ENCODE results near the gene FANCC. TPM values are rescaled to one million over a fixed set of nuclear protein-coding genes. Genes with fewer than 3 reads are reported as not detected.

The FANCC gene
- total and polyA plus RNA-seq, 2 of the 13 experiments (the other 11 are each of a cell fraction or from before 2014, with no cell fraction given), result 7.4 to 8.6 TPM

DNA sequence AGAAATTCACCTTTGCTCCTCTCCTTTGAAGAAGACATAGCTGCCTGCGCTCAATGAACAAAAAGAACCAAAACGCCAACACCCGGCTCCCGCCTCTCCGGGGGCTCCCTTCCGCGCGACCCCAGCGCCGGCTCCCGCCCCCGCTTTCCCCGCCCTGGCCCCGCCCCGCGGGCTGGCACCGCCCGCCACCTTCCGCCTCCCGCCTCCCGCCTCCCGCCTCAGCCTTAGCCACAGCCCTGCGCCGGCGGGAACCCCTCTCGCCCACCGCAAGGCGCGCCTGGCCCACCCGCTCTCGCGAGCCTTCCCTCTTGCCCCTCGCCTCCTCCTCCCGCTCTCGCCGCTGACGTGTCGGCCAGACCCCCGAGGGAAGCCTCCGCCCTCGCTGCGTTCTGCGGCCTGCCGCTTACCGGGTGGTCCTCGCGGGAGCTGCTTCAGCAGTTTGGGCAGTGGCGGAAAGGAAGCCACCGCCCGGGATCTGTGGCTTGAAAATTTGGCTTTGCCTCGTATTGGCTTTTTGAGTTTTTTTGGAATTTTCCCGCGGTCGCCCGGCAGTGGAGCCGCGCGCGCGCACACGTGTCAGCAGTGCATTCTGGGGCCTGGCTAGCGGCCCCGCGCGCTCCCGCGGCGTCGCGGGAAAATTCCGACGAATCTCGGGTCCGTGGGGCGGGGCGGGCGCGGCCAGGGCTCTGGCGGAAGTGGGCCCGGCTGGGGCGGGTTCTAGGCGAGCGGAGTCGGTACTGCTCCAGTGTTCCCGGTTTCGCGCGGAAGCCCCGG is at the start of gene FANCC (continued):
- no peak for TF ChIP-seq SOX6 (IDR thresholded peaks at IDR 0.05)
- peak; percentile 41 for TF ChIP-seq SOX6 (CRISPR knock-in tag; IDR thresholded peaks at IDR 0.05)
- TF ChIP-seq BRCA1 (CRISPR knock-in tag; IDR thresholded peaks at IDR 0.05), result 0 out of 2 replicates have a peak, but pooled peaks have one; percentile 62
- no peak for TF ChIP-seq E2F2 (CRISPR knock-in tag; IDR thresholded peaks at IDR 0.05; ENCODE audit: borderline replicate concordance)
- no peak for TF ChIP-seq ZKSCAN1 (IDR thresholded peaks at IDR 0.05; ENCODE audit: low read length)
- peak; percentile 43; the same call in 1 of the 2 replicates for TF ChIP-seq CBX5 (CRISPR knock-in tag; IDR thresholded peaks at IDR 0.05; ENCODE audit: borderline replicate concordance)
- no peak for TF ChIP-seq ZNF567 (CRISPR knock-in tag; IDR thresholded peaks at IDR 0.05; ENCODE audit: borderline replicate concordance)
- TF ChIP-seq MTA1 (CRISPR knock-in tag; IDR thresholded peaks at IDR 0.05; ENCODE audit: borderline replicate concordance), result peak; percentile 20; the same call in 1 of the 2 replicates
- TF ChIP-seq, protein P1, sequence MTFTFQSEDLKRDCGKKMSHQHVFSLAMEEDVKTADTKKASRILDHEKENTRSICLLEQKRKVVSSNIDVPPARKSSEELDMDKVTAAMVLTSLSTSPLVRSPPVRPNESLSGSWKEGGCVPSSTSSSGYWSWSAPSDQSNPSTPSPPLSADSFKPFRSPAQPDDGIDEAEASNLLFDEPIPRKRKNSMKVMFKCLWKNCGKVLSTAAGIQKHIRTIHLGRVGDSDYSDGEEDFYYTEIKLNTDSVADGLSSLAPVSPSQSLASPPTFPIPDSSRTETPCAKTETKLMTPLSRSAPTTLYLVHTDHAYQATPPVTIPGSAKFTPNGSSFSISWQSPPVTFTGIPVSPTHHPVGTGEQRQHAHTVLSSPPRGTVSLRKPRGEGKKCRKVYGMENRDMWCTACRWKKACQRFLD (CRISPR knock-in tag; IDR thresholded peaks at IDR 0.05; ENCODE audit: borderline replicate concordance), result peak; percentile 50; the same call in 1 of the 2 replicates
- TF ChIP-seq ZMYM2 (CRISPR knock-in tag; IDR thresholded peaks at IDR 0.05), result no peak
- TF ChIP-seq HINFP (CRISPR knock-in tag; IDR thresholded peaks at IDR 0.05; ENCODE audit: low read depth), result peak; percentile 63; the same call in 1 of the 2 replicates
- no peak for TF ChIP-seq TCF12 (IDR thresholded peaks at IDR 0.05)
- no peak; the same call in 1 of the 2 replicates for TF ChIP-seq TCF12 (CRISPR knock-in tag; IDR thresholded peaks at IDR 0.05)
- TF ChIP-seq DRAP1 (CRISPR knock-in tag; IDR thresholded peaks at IDR 0.05), result peak; percentile 25
- TF ChIP-seq, protein P2, sequence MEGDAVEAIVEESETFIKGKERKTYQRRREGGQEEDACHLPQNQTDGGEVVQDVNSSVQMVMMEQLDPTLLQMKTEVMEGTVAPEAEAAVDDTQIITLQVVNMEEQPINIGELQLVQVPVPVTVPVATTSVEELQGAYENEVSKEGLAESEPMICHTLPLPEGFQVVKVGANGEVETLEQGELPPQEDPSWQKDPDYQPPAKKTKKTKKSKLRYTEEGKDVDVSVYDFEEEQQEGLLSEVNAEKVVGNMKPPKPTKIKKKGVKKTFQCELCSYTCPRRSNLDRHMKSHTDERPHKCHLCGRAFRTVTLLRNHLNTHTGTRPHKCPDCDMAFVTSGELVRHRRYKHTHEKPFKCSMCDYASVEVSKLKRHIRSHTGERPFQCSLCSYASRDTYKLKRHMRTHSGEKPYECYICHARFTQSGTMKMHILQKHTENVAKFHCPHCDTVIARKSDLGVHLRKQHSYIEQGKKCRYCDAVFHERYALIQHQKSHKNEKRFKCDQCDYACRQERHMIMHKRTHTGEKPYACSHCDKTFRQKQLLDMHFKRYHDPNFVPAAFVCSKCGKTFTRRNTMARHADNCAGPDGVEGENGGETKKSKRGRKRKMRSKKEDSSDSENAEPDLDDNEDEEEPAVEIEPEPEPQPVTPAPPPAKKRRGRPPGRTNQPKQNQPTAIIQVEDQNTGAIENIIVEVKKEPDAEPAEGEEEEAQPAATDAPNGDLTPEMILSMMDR (CRISPR knock-in tag; IDR thresholded peaks at IDR 0.05), result no peak
- TF ChIP-seq, protein P3, sequence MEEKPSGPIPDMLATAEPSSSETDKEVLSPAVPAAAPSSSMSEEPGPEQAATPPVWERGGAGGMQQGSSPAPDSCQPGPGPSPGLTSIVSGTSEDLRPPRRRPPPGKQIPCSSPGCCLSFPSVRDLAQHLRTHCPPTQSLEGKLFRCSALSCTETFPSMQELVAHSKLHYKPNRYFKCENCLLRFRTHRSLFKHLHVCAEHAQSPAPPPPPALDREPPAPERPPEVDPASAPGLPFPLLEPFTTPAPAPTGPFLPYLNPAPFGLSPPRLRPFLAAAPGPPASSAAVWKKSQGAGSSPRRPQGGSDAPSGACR (CRISPR knock-in tag; IDR thresholded peaks at IDR 0.05), result peak; percentile 94; the same call in 1 of the 2 replicates
- TF ChIP-seq TAF15 (IDR thresholded peaks at IDR 0.05; ENCODE audit: low read depth, low read length, poor library complexity, severe bottlenecking), result no peak
- TF ChIP-seq SUZ12 (IDR thresholded peaks at IDR 0.05; ENCODE audit: low read depth, low read length), result no peak
- TF ChIP-seq ZNF431 (CRISPR knock-in tag; IDR thresholded peaks at IDR 0.05; ENCODE audit: borderline replicate concordance, low read depth), result peak; percentile 25; the same call in 1 of the 2 replicates
- no peak for TF ChIP-seq ZMYM3 (CRISPR knock-in tag; IDR thresholded peaks at IDR 0.05)
- TF ChIP-seq FOSL1 (CRISPR knock-in tag; IDR thresholded peaks at IDR 0.05; ENCODE audit: borderline replicate concordance), result no peak
